HG02870 (cell line): ENCODE results near the gene USP46.

Source experiments
- ATAC-seq: cut with Tn5 transposase; IDR thresholded peaks from one replicate; pipeline ENCODE4 v1.9.1; 2021; ENCODE audit warnings: mild to moderate bottlenecking, moderate library complexity; ENCODE audit not compliant: unreplicated experiment

Gene USP46

DNA sequence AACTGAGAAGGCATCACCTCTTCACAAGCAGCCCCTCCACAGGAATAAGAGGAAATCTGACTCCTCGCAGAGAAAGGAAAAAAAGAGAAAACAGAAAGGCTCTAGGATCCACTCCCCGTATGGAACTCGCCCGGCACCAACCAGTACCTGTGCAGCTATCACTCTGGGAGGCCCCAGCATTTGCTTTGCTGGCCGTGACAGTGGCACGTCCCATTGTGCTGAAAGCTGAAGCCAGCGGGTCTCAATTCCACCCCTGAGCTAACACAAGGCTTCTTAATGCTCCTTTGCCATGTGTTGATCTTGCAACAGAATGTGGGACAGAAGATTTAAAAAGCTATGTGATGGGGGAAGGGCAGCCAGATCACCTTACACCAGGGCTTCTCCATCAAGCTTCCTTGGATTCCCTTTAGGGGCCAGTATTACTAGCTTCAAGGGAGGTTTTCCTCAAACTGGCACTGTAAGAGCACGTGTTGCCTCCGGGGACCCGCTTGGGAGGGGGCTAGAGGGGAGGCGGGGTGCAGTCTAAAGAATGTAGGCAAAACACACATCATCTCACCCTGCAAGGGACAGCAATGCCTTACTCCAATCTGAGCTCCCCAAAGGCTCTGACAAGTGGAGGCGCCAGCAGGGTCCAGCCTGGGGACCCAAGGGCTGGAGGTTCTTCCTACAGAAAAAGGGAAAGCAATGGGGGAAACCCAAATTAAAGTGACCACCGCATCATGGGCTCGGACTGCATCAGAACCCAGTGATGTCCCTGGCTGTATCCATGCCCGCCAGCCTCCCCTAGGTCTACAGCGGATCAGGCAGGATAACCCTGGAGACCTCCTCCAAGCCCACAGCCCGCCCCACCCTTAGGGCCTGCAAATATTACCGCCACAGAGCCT, 1.2 kb downstream of the USP46 start:
- no peak for ATAC-seq

DNA sequence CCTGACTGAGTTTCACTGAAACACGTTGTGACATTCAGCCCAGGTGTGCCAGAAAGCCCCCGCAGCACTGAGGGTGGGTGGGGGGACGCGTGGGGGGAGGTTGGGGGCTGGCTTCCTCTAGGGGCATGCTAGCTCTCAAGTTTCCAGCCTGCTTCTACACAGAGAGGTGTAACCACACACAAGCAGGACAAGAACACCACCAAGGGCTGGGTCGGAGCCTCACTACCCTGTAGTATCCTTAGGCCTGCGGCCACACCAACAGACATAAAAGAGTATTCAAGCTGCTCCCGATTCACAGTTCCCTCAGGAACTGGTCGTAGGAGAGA, 1.8 kb downstream of the USP46 start:
- no peak for ATAC-seq

DNA sequence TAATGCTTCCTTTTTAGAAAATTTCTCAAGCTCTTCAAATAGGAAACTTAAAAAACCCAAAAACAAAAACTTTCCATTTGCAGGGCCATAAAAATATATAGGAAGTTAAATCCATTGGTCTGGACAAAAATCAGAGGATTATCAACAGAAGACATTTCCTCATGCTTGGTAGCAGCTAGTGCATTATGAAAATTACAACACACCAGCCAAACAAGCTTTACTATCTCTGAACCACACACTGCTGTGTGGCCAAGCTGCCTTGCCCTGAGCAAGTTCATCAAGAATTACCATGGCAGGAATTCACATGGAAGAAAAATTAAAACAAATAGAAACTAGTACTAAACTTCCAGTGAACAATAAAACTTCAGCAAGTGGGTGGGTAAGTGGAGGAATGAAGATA, 3.6 kb downstream of the USP46 start:
- ATAC-seq = no peak

DNA sequence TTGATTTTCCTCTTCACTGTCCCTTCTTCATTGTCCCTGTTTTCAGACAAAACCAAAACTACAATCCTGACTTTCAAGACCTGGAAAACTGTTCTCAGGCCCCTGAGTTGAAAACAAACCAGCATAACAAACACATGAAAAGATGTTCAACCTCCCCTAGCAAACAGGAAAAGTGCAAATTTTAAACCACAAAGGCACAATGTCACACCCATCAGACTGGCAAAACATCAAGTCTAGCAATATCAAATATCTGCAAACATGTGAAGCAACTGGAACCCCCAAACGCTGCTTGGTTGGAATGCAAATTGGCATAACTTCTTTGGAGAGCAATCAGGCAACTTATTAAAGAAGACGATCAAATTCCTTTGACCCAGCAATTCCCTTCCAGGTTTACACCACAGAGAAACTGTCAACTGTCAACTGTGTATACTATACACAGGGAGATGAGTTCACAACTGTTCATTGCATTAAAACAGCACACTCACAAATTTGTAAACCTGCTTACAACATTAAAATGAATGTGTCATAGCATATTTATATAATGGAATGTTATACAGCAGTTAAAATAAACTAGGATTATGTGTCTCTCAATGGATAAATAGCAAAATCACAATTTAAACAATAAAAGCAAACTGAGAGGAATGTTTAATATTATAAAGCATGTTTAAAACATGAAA, 7.0 kb downstream of the USP46 start:
- ATAC-seq = no peak

DNA sequence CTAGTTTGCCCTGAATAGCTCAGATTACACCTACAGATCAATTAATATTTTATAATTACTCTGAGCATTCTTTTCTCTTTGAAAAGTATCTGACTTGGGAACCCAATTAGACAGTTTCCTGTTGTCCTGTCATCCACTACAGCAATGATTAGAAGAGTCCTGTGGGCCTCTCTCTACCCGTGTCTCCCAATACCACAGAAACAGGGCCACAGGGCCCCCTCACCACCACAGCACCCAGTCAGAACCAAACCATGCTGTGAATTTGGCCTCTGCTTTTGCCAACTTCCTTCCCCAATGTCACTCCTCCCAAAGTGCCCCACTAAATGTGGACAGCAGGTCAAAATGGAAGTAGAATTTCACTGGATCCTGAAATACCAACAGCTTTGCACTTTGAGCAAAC, 10.3 kb downstream of the USP46 start:
- no peak for ATAC-seq

DNA sequence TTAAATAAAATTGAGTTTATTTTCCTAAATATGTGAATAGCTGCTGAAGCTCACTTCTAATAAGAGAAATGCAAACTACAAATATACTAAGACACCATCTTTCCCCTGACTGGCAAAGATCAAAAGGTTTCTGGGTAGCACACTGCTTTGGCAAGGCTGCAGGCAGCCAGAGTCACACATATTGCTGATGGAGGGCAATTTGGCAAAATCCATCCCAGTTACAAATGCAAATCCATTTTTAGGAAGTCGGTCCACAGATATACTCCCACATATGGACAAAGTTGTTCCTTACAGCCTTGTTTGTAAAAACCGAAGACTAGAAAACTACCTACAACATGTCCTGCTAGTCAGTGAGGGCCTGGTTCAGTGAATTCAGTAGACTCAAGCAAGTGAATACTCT, 12.4 kb downstream of the USP46 start:
- ATAC-seq = no peak

DNA sequence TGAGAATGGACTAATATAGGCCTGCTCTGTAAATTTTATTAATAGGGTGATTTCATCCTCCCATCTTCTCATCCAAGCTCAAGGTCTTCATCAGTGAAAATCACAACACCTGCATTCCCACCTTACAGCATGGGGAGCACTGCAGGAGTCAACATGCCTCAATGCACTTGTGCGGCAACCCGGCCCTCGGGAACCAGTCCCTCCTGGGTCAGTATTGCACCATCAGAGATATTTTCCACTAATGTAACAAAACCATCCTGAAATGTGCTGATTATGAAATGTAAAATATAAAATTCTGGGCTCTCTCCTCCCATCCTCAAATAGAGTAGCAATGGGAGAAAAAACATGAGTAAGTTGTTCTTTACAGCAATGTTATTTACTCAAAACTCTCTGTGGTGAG, 13.0 kb downstream of the USP46 start:
- no peak for ATAC-seq

DNA sequence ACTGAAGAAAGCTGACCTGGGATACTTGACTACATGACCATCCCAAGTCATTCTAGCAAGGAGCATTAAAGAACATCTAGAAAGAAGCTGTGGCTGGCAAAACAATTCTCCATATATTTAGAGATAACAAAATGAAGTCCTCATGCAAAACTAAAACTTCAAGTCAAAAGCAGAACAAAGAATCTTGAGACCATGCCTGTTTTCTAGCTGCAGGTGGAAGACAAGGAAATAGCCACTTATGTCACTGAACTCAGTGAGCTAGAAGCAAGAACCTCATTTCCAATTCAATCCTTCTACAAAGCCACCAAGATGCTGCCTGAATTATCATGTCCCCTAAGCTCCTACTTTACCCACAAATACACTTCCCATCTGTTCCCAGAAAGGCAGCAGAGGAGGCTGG, 13.8 kb downstream of the USP46 start:
- no peak for ATAC-seq

DNA sequence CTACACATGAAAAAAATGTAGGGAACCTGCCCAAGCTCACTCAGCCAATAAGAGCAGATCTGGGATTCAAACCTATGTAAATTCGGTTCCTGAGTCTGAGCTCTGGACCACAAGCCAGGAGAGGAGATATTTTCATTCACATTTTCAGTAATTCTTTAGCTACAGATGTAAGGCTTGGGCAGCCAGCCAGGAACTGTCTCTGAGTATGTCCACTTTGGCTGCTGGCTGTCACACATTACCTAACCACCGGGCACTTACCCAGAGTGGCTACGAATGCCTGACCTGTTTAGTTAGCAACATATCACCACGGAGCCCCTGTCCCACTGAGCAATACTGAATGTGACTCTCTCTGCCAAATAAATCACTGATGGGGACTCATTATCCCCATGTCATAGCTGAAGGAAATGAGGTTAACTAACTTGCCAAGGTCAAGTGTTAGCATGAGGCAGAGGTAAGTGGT, 15.3 kb downstream of the USP46 start:
- ATAC-seq = peak; percentile 19

DNA sequence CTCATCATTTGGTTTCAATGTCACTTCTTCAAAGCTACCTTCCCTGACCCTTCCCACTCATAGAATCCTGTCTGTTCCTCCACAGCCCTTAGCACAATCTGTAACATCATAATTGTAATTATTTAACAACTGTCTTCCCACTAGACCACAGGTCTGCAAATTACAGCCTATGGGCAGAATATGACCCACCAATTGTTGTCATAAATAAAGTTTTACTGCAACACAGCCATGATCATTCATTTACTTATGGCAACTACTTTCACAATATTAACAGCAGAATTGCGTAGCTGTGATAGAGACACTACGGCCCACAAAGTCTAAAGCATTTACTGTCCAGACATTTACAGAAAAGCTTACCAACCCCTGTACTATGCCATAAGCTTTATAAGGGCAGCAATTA, 15.9 kb downstream of the USP46 start:
- no peak for ATAC-seq

DNA sequence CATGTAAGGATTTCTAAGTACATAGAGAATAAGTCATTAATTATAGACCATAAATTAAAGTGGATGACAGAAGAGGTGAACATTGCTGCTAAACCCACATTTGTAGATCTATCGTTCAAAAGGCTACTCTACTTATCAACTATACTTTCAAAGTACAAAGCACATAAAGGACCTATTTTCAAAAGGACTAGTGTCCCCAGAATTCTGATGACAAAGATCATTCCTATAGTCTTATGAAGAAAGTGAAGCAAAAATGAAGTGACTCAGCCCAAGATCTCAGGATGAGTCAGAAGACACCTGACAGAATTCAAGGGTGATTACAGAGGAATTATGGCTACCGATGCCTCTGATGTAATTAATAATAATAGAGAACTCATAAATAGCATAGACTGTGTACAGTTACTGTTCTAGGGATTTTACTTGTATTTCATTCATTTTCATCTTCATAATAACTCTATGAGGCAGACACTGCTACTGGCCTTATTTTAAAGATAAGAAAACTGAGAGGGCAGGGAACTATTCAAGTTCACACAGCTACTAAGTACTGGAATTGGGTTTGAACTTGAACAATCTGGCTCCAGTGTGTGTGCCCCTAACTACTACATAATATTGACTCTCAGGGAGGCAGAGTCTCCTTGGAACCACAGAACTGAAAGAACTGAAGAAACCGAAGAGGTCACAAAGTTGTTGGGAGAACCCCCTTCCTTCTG, 17.1 kb downstream of the USP46 start:
- peak; percentile 75 for ATAC-seq

DNA sequence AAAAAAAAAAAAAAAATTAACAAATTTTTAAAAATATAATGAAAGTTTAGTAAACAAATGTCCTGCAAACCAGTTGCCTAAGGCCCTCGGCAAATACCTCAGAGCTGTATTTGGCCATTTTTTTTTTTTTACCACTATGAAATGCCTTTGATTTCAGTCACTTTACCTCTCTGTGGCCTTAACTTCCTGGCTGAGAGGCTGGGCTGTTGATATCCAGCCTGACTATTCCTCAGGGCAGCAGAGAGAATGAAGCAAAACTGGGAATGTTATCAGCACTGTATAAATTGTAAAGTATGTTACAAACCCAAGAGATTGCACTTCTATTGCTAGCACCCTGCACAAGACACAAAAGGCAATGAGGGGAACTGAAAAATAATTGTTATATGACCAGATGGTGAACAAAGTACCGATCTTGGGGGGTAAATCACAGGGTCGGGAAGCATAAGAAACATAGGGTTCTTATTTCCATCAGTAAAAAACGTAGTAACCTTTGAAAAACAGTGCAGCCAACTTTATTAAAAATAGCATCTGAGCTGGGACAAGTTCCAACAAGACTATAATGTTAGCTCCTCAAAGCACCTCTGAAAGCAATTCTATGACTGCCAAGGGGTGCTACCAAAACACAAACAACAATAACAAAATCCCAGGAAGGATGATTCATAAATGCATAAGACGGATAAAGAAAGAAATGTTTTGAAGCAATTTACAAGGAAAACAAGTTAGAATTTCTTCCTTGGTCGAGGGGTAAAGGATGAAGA, 18.1 kb downstream of the USP46 start:
- no peak for ATAC-seq

DNA sequence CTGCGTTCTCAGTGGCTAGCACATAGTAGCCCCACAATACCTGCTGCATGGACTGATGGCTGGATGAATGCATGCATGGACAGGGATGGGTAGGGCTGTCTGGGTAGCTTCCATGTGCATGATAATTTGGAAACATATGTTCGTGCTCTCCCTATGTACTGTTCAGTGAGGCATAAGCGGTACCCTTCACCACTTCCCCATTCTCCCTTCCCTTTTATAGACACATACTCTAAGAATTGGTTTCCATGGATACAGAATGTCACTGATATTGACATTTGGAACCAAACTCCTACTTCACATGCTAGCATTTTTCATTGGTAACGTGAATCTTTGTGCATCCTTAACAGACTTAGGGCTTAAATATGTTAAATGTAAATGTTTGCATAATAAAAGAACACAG, 20.4 kb downstream of the USP46 start:
- ATAC-seq = peak; percentile 35

DNA sequence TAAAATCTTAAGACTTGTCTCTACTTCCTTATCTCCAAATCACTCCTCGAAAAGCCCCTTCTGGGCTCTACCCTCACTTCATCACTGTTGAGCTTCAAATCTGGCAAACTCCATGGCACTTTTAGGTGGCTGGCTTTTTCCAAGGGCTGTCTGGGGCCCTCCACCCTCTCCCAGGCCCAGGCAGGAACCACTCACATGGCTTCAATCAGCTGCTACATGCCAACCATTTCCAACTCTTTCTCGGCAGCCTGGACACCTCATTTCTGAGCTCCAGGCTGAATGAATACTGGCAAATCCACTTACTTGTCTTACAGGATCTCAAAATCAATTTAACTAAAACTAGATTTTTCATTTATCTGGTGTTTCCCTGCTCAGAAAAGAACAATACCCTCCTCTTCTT, 22.0 kb downstream of the USP46 start:
- no peak for ATAC-seq

DNA sequence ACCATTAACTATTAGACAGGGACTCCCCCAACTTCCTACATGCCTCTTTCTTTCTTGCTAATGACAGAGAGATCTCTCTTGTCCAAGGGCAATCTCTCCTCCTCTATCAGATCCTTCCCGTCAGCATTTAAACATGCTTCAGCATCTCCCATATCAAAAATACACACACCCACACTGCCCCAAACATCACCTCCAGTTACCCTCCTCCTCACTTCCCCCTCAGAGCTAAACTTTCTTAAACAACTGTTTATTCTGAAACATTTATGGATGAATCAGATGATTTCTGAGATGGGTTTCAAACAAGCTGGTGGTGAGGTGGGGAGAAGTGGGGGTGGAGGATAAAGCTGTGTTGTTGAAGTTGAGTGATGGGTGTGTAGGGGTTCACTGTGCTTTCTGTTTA, 23.5 kb downstream of the USP46 start:
- no peak for ATAC-seq

DNA sequence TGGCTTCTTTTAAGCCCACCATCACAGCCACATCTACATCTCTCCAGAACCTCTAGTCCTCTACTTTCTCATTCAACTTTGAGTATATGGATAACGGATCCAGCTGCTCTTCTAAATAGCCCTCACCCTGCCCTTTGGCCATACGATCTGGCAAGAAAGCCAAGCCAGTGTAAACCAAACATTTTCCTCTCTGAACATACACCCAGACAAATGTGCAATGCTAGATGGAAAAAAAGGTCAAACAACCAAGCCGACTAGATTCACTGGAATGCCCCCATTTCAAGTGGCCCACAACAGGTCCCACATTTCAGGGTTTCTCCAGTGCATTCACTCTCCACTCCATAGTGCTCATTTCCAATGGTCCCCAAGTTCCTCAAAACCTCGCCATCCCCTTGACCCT, 24.0 kb downstream of the USP46 start:
- no peak for ATAC-seq

DNA sequence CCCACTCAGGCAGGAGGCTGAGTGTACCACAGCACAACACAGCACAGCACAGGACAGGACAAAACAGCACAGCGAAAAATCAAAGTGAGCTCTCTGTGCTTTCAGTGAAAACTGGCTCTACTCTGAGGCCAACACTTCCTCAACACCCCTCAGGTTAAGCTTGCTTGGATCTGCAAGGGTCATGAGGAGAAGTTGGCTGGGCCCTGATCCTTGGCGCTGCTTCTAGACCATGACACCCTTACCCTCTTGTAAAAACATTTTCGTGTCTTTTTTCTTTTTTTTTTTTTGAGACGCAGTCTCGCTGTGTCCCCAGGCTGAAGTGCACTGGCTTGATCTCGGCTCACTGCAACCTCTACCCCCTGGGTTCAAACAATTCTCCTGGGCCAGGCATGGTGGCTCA, 25.3 kb downstream of the USP46 start:
- ATAC-seq = no peak

DNA sequence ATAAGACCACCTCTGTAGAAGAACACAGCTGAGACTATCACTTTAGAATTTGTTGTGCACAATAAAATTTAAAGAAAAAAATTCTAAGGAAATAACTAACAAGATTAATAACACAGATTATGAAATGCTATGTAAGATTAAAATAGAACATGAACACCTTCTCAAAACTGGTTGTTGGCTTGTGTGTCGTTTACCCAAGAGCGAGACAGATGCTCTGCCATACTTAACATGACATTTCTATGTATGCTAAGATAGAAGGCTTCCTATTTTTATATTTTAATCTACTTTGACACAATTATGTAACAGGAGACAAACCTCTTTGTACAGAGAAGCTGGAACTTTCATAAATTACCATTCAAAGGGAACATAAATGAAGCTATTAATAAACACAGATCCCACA, 30.1 kb downstream of the USP46 start:
- ATAC-seq = no peak

DNA sequence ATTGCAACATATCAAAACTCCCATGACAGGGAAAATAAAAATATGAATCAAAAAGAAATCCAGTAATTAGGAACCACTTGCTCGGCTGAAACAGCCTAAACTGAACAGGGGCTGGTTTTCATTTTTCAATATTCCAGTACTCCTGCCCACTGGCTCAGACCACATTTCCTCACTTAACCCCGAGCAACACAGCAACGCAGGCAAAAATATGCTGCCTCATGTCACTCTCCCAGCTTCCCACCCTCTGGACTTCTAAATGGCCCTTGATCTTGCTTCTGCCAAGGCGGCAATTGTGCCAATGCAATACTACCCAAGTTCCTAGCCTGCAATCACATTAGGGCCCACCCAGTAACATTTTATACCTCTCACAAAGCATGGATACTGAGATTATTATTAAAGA, 30.6 kb downstream of the USP46 start:
- ATAC-seq = no peak

DNA sequence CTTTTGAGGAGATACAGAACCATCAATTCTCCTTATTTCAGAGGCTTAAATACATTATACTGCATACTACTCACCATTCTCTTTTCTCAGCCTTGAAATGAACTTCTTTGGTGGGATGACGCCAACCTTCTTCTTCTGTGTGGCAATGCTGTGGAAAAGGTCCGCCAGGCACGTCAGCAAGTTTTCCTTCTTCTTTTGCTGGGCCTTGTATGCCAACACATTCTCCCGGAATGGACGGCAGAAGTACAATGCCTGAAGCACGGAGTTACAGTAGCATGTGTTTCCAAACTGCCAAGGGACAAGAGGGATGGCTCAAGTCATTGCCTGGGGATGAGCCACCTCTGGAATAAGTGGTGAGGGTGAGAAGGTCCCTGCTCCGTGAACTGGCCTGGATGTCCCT, 31.2 kb downstream of the USP46 start:
- no peak for ATAC-seq

DNA sequence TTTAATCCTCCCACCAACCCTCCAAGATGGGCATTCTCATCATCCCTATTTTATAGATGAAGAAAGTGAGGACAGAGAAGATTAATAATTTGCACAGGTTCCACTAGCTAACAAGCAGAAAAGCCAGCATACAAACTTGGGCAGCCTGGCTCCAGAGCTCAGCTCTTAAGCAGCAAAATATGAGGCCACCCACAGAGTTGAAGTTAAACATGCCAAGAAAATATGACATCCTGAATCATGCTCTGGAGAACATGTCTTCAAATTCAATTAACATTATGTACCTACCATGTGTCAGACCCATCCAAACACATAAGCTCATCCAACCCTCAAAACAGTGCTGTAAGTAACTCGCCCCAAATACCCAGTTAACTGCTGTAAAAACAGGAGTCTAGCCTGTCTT, 33.9 kb downstream of the USP46 start:
- no peak for ATAC-seq
